Measurements from ENCODE around the gene WFDC10A. TPM values are rescaled to one million over a fixed set of nuclear protein-coding genes. Genes with fewer than 3 reads are reported as not detected.

The WFDC10A gene
- total RNA-seq, 2 experiments from 2014 or later = not detected

DNA sequence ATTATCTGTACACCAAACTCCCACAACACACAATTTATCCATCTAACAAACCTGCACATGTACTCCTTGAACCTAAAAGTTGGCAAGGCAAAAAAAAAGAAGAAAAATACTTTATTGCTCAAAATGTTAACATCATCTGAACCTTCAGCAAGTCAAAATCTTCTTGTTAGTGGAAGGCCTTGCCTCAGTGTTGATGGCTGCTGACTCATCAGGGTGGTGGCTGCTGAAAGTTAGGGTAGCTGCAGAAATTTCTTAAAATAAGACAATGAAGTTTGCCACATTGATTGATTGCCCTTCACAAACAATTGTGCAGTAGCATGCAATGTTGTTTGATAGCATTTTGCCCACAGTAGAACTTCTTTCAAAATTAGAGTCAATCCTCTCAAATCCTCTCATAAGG, 43.2 kb downstream of the WFDC10A start:
- ATAC-seq (no peak), DNase-seq (no peak)
- CTCF ChIA-PET = interaction anchor here (1.5 kb wide), 1 partner anchor 98 kb away, joined by 5 read pairs; no protein-coding TSS in a partner anchor
- intact Hi-C loops (cut with micrococcal nuclease) = no loop called here
- Mint-ChIP-seq H3K4me1 (ENCODE audit: low read depth) (no peaks in the 10 kb centered on the region), H3K27me3 (peaks cover 30% of the 10 kb centered on the region), H3K36me3 (ENCODE audit: low read depth) (no peaks in the 10 kb centered on the region), H3K4me3 (no peak overlapping the region), H3K27ac (no peak overlapping the region), H3K9me3 (peaks cover 12% of the 10 kb centered on the region)
- POLR2A ChIA-PET = no interaction called here
- TF ChIP-seq, protein P1, sequence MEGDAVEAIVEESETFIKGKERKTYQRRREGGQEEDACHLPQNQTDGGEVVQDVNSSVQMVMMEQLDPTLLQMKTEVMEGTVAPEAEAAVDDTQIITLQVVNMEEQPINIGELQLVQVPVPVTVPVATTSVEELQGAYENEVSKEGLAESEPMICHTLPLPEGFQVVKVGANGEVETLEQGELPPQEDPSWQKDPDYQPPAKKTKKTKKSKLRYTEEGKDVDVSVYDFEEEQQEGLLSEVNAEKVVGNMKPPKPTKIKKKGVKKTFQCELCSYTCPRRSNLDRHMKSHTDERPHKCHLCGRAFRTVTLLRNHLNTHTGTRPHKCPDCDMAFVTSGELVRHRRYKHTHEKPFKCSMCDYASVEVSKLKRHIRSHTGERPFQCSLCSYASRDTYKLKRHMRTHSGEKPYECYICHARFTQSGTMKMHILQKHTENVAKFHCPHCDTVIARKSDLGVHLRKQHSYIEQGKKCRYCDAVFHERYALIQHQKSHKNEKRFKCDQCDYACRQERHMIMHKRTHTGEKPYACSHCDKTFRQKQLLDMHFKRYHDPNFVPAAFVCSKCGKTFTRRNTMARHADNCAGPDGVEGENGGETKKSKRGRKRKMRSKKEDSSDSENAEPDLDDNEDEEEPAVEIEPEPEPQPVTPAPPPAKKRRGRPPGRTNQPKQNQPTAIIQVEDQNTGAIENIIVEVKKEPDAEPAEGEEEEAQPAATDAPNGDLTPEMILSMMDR (IDR thresholded peaks at IDR 0.05) = no peak

DNA sequence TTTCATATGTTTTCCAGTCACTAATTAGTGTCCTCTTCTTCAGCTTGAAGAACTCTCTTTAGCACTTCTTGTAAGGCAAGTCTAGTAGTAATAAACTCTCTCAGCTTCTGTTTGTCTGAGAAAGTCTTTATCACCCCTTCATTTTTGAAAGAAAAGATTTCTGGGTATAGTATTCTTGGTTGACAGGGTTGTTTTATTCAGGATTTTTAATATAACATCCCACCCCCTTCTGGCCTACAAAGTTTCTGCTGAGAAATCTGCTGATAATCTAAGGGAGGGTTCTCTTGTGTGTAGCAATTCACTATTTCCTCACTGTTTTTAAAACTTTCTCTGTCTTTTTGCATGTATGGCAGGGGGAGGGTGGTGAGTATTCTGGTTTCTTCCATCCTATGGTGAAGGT, 50.1 kb downstream of the WFDC10A start:
- no peak for DNase-seq
- TF ChIP-seq, protein P1 (IDR thresholded peaks at IDR 0.05) = no peak
- intact Hi-C loops (cut with micrococcal nuclease) = no loop called here
- Mint-ChIP-seq H3K27me3 (peaks cover 16% of the 10 kb centered on the region), H3K9me3 (peaks cover 31% of the 10 kb centered on the region), H3K4me3 (no peak overlapping the region), H3K36me3 (ENCODE audit: low read depth) (peaks cover 3% of the 10 kb centered on the region), H3K27ac (no peak overlapping the region), H3K4me1 (ENCODE audit: low read depth) (no peaks in the 10 kb centered on the region)
- no peak for ATAC-seq
- ChIA-PET POLR2A (no interaction called here), CTCF (no interaction called here)

Other genes with a start within 250 kb of the WFDC10A start
- 10 to 100 TPM; 13.8 to 15.5 TPM for gene DBNDD2, start 221.4 kb upstream of the WFDC10A start, total RNA-seq
- 10 to 100 TPM; 43.7 to 47.7 TPM for gene PIGT, start 213.6 kb upstream of the WFDC10A start, total RNA-seq
- gene WFDC2, start 160.0 kb upstream of the WFDC10A start, total RNA-seq = 1 to 10 TPM; 1.3 TPM
- gene SPINT3, start 114.1 kb upstream of the WFDC10A start, total RNA-seq = not detected
- gene WFDC6, start 90.3 kb upstream of the WFDC10A start, total RNA-seq = not detected
- not detected for gene EPPIN, start 82.3 kb upstream of the WFDC10A start, total RNA-seq
- gene WFDC8, start 50.5 kb upstream of the WFDC10A start, total RNA-seq = not detected
- not detected for gene WFDC9, start 1.5 kb downstream of the WFDC10A start, total RNA-seq
- not detected for gene WFDC11, start 40.5 kb downstream of the WFDC10A start, total RNA-seq
- not detected for gene WFDC13, start 72.3 kb downstream of the WFDC10A start, total RNA-seq
- gene WFDC10B, start 75.3 kb downstream of the WFDC10A start, total RNA-seq = not detected
- gene SPINT4, start 92.6 kb downstream of the WFDC10A start, total RNA-seq = not detected
- under 1 TPM in 1 of 2 experiments, not detected in 1; 0.54 TPM for gene WFDC3, start 162.1 kb downstream of the WFDC10A start, total RNA-seq
- gene DNTTIP1, start 162.2 kb downstream of the WFDC10A start, total RNA-seq = 10 to 100 TPM; 25.3 to 27.1 TPM
- gene UBE2C, start 182.9 kb downstream of the WFDC10A start, total RNA-seq = 100 to 1,000 TPM; 149 to 151 TPM
- gene TNNC2, start 197.6 kb downstream of the WFDC10A start, total RNA-seq = not detected
- 1 to 10 TPM; 1.4 to 1.7 TPM for gene SNX21, start 204.1 kb downstream of the WFDC10A start, total RNA-seq
- gene ACOT8, start 227.7 kb downstream of the WFDC10A start, total RNA-seq = 10 to 100 TPM; 18.5 to 21.2 TPM
- 1 to 10 TPM; 3.5 to 3.6 TPM for gene ZSWIM3, start 227.9 kb downstream of the WFDC10A start, total RNA-seq

Data from activated CD8-positive, alpha-beta T cell treated with anti-CD3 and anti-CD28 coated beads for 36 hours (primary cell).